Cerebellar cortex (tissue), 1 donor: Measurements from ENCODE around the gene OVOL2.
"Not testable (repeated sequence)": the region's sequence is repeated elsewhere in the genome, so short reads cannot be mapped to it uniquely, and the experiment has no call there.

Experiments used
- DNase-seq: peaks from one replicate; pipeline ENCODE4 v3.0.0-alpha.2; 2015; ENCODE audit warnings: low spot score

The OVOL2 gene

GRCh38 chr20:18057994-18058349, 256 bp upstream of the OVOL2 start:
- DNase-seq, result no peak

DNA sequence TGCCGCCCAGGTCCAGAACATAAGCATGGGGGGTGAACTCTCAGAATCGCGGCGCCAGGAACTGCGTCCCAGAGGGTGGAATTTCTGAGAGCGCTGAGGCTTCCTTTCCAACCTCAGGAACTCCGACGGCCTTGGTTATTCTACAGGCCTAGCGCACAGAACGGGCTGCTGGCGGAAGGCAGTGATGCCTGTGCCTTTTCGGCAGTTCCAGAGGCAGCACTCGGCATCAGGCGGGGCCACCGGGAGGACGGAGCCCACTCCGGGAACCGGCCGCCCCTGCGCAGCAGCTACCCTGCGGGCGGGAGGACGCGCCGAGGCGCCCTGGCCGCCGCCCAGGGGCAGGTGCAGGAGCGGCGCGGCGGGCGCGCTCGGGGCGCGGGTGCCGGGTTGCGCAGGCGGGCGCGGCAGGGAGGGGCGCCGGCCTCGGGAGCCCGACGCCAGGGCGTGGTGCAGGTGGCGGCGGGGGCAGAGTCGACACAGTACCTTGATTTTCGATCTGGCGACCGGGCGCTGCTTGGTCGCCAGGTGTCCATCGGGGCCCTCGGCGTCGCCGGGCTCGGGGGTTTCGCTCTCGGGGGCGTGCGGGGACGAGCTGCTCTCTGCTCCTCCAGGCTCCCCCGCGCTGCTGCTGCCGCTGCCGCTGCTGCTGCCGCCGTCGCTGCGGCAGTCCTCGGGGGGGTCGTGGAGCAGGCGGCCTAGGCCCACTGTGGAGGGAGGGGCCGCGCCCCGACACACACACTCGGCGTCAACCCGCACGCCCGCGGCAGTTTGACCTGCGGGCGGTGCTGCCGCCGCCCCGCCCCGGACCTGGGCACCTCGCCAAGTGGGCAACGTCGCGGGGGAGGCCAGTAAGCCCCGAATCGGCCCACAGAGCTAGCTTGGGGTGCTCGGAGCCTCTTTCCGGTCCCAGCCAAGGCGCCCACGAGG, 1.3 kb downstream of the OVOL2 start:
- DNase-seq, result no peak

- no peak for DNase-seq
These were observed 2.5 kb downstream of the OVOL2 start for GRCh38 chr20:18055261-18055660.

- DNase-seq, result no peak
These were observed 4.9 kb downstream of the OVOL2 start for GRCh38 chr20:18052856-18053255.

GRCh38 chr20:18050628-18051027, 7.1 kb downstream of the OVOL2 start:
- DNase-seq, result no peak

- DNase-seq, result no peak
These were observed 9.5 kb downstream of the OVOL2 start for GRCh38 chr20:18048176-18048575.

DNA sequence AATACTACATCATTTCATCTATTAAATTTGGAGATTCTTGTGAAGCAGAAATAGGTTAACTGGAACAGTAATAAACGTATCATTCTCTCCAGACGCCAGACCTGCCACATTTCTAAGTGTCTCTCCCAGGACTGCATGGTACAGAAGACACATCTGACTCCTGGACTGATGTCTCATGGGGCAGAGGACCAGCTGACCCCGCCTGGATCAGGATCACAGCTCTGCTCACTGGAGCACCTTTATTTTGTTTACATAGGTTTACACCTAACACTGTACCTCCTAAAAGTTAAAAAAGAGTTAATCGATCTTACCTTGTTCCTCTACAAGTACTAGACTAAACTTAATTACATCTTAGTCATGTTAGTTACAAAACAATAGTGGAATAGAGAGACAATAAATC, 11.2 kb downstream of the OVOL2 start:
- DNase-seq, result no peak

GRCh38 chr20:18042229-18042628, 15.5 kb downstream of the OVOL2 start:
- DNase-seq, result no peak

DNA sequence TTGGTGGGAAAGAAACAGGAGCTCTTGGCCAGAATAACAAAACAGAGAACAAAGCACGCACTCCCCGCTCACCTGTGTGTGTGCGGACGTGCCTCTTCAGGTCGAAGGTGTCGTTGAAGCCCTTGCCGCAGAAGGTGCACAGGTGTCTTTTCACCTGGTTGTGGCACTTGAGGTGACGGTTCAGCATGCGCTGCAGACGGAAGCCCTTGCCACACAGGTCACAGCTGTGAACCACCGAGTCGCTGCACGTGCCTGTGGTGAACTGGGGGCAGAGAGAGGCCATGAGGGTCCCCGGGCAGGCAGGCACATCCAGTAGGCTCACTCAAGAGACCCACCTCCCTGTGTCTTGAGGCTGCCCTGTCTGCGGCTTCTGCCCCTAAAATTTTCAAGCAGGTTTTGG, 16.3 kb downstream of the OVOL2 start:
- no peak for DNase-seq

- DNase-seq, result no peak
These were observed 18.7 kb downstream of the OVOL2 start for GRCh38 chr20:18039063-18039462.

- DNase-seq, result no peak
These were observed 23.7 kb downstream of the OVOL2 start for GRCh38 chr20:18034039-18034438.

DNA sequence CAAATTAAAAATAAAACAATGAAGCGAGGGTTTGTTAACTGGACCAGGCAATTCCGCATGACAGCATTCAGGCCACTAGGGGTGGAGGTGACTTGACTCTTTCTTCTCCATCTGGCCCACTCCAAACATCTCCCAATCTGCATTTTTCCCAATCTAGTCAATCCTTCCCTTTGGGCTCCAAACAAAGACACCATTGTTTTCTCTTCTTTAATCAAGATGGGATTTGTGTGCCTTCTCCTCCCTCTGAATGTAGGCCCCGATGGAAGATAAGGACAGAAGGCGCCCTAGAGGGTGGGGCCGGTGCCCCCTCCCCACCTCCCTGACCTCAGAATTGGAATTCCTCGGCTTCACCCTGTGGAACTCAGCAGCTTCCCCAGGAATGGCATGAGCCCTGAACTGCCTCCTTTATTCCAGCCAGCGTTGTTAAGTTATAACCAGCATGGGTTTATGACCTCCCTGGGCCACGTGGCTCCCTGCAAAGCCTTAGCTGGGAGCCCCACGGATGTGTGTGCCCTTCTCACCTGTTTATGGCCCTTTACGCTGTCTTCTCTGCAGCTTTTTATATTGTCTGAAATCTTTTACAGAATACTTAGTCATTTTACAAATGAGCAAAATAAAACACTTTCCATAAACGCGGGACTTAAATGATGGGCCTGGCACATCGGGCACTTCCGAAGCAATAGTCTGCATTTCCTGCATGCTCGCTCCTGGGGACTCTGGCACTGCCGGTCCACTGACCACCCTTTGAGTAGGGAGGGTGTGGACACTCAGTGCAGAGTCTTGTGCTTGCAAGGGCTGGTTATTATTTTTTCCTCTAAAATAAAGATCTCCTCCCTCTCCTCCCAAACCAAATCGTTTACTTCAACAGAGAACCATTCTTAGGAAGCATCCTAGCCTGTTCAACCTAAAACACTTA, 24.5 kb downstream of the OVOL2 start:
- no peak for DNase-seq

DNA sequence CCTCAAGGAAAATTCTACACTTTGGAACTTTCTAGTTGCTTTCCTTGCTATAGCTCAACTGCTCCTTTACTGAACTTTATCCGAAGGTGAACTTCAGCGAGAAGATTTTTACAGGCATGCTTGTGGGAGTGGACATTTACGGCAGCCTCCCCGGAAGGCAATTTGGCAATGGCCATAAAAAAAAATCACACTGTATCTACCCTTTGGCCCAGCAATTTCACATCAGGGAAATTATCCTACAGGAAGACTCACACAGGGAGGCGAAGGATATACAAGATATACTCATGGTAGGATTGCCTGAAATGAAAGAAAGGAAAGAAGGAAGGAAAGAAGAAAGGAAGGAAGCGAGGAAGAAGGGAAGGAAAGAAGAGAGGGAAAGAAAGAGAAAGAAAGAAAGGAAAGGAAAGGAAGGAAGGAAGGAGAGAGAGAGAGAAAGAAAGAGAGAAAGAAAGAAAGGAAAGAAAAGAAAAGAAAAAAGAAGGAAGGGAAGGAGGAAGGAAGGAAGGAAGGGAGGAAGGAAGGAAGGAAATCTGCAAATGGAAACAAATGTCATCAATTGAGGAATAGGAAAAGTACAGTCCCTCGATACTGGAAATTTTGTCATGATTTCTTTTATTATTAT, 25.7 kb downstream of the OVOL2 start:
- DNase-seq, result no peak

GRCh38 chr20:18031050-18031449, 26.7 kb downstream of the OVOL2 start:
- no peak for DNase-seq

- no peak for DNase-seq
These were observed 27.7 kb downstream of the OVOL2 start for GRCh38 chr20:18030020-18030419.

DNA sequence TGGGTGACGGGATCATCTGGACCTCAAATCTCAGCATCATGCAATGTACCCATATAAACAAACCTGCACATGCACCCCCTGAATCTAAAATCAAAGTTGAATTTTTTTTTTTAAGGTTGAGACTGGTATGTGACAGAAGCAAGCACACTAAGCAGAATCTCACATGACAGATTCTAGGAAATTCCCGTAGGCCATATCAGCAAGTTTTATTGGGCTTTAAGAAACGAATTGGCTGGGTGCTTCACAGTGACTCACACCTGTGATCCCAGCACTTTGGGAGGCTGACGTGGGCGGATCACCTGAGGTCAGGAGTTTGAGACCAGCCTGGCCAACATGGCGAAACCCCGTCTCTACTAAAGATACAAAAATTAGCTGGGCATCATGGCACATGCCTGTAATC, 30.7 kb downstream of the OVOL2 start:
- DNase-seq, result not testable (repeated sequence)

GRCh38 chr20:18024606-18025127, 33.0 kb downstream of the OVOL2 start:
- DNase-seq, result no peak

GRCh38 chr20:18020931-18021330, 36.8 kb downstream of the OVOL2 start:
- no peak for DNase-seq

GRCh38 chr20:18019068-18019467, 38.6 kb downstream of the OVOL2 start:
- no peak for DNase-seq

DNA sequence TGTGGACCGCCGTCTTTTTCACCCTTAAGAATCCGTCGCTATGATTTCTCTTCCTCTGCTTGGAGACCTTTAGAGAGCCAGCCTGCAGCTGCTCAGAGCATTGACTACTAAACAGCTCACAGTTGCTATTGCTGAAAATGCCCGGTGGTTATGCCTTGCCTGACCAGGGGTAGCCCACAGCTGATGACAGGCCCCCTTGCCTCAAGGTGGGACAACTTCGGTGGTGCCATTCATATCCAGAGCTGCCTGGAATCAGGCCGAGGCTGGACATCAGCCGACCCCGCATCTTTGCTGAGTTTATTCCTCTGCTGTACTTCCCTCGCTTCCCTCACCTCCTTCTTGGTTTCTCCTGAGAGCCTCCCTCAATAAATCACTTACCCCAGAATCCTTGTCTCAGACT, 39.6 kb downstream of the OVOL2 start:
- no peak for DNase-seq

DNA sequence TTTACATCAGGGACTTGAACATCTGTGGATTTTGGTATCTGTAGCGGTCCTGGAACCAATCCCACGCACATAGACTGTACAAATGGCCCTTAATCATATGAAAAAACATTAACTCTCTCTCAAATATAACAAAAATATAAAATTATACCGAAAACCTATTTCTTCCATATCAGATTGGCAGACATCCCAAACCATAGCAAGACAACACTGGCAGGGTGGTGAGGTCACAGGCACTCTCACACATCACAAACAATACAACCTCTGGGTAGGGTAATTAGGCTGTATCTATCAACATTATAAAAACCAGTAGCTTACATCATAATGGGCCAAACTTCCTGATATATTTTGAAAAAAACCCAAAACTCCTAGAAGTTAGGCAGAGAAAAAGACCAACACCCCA, 40.9 kb downstream of the OVOL2 start:
- DNase-seq, result no peak

DNA sequence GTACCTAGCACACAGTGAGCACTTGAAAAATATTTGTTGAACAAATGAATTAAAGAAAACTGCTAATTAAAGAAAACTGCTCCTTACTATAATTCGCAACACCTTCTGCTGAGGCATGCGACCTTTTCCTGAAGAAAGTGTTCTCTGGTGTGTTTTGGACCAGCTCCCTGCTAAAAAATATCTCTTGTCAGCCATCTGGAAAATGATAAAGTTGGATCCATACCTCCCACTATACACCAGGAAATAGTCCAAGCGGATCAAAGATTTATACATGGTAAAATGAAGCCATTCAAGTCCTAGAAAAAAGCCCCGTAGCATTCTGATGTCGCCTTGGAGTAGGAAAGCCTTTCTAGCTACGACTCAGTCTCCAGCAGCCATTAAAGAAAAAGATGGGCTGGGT, 43.3 kb downstream of the OVOL2 start:
- no peak for DNase-seq
